CD4-positive, CD25-positive, alpha-beta regulatory T cell (primary cell): ENCODE data around the gene SSPN. TPM values are rescaled to one million over a fixed set of nuclear protein-coding genes. Genes with fewer than 3 reads are reported as not detected.

Source experiments
- ATAC-seq, 2 donors: fragments of 150-1000 bp; cut with Tn5 transposase; one replicate each; pipeline ENCODE4 v1.10.0; 2021; ENCODE audit warnings: low read depth in 2 of 2, moderate number of reproducible peaks in 2 of 2, moderate library complexity in 1 of 2
- DNase-seq, 3 donors: peaks; one replicate each; pipeline versions ENCODE4 v3.0.0 to v3.0.0-alpha.2; 2012 to 2022; ENCODE audit warnings: mixed read lengths in 1 of 3
- H3K27ac ChIP-seq: one replicate; pipeline ENCODE4 v1.7.0; 2013; ENCODE audit warnings: mild to moderate bottlenecking, low read length; ENCODE audit not compliant: insufficient read depth, poor library complexity, severe bottlenecking
- H3K27me3 ChIP-seq: one replicate; pipeline ENCODE4 v1.7.0; 2013; ENCODE audit warnings: low read length; ENCODE audit not compliant: control insufficient read depth, insufficient read depth
- H3K36me3 ChIP-seq: one replicate; pipeline ENCODE4 v1.7.0; 2013; ENCODE audit warnings: mild to moderate bottlenecking, low read length, moderate library complexity; ENCODE audit not compliant: control insufficient read depth, insufficient read depth
- H3K4me1 ChIP-seq: 2 replicates; pipeline ENCODE4 v1.7.0; 2013; ENCODE audit warnings: mild to moderate bottlenecking, low read length; ENCODE audit not compliant: insufficient read depth, control insufficient read depth, poor library complexity, severe bottlenecking
- H3K4me3 ChIP-seq: one replicate; pipeline ENCODE4 v1.7.0; 2013; ENCODE audit warnings: low read depth, mild to moderate bottlenecking, low read length, moderate library complexity
- H3K9me3 ChIP-seq, 2 experiments: 1 replicate in 1 of 2; 2 replicates in 1 of 2; pipeline ENCODE4 v1.7.0; 2013; ENCODE audit warnings: low read length in 2 of 2, mild to moderate bottlenecking in 1 of 2, moderate library complexity in 1 of 2; ENCODE audit not compliant: control insufficient read depth in 2 of 2
- H3K27ac Mint-ChIP-seq, 3 donors: one replicate each; pipeline ENCODE4 v1.8.0; 2020 to 2022; ENCODE audit warnings: mild to moderate bottlenecking in 3 of 3, mixed read lengths in 3 of 3, moderate library complexity in 2 of 3
- H3K27me3 Mint-ChIP-seq: one replicate; pipeline ENCODE4 v1.8.0; 2022; ENCODE audit warnings: mild to moderate bottlenecking, mixed read lengths
- H3K36me3 Mint-ChIP-seq: one replicate; pipeline ENCODE4 v1.8.0; 2020; ENCODE audit warnings: mixed read lengths
- H3K4me1 Mint-ChIP-seq, 4 donors: one replicate each; pipeline ENCODE4 v1.8.0; 2020 to 2022; ENCODE audit warnings: mixed read lengths in 4 of 4, mild to moderate bottlenecking in 1 of 4
- H3K4me3 Mint-ChIP-seq, 4 donors: one replicate each; pipeline ENCODE4 v1.8.0; 2020 to 2022; ENCODE audit warnings: mild to moderate bottlenecking in 4 of 4, mixed read lengths in 4 of 4, moderate library complexity in 3 of 4
- H3K9me3 Mint-ChIP-seq, 7 donors: one replicate each; pipeline ENCODE4 v1.8.0; 2020 to 2022; ENCODE audit warnings: mixed read lengths in 7 of 7, mild to moderate bottlenecking in 3 of 7, moderate library complexity in 2 of 7
- polyA plus RNA-seq, 4 donors: library from polyadenylated mRNA; unstranded; fragments of 300-500 nt; fragmentation: Illumina TruSeq; gene quantifications; one replicate each; pipeline ENCODE4 v1.2.3, GENCODE V29; 2021
- total RNA-seq: library from RNA; stranded (reverse); gene quantifications from one replicate; pipeline ENCODE4 v1.2.3, GENCODE V29; 2022

SSPN gene
- total and polyA plus RNA-seq, 5 donors from 2014 or later = not detected

DNA sequence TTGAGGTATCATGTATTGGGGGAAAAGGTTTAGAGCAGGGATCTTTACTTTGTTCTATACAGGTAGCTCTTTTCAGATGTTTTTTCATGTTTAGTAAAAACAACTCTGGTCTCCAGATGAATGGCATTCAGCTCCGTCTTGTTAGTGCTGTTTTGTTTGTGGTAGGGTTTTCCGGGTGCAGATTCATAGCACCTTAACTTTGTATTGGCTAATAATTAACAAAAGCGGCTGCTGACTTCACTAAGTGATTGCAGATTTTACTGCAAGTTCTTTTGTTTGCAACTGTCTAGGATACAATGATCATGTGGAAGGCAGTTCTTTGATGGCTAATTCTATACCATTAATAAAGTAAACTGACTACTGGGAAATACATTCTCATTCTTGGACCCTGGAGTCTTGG, 38.4 kb upstream of the SSPN start:
- Mint-ChIP-seq H3K27ac (no peak overlapping the region), H3K36me3 (no peaks in the 10 kb centered on the region), H3K4me1 (no peaks in the 10 kb centered on the region), H3K9me3 (peaks cover 0 to 8% (median 0%) of the 10 kb centered on the region in 7 donors), H3K27me3 (peaks cover 25% of the 10 kb centered on the region), H3K4me3 (no peak overlapping the region)
- no peak for ATAC-seq
- peaks cover 4% of the 10 kb centered on the region for H3K27me3 ChIP-seq
- DNase-seq = no peak
- no peaks in the 10 kb centered on the region for H3K36me3 ChIP-seq
- no peaks in the 10 kb centered on the region for H3K9me3 ChIP-seq
- no peak overlapping the region for H3K4me3 ChIP-seq
- H3K27ac ChIP-seq = no peak overlapping the region
- H3K4me1 ChIP-seq = no peaks in the 10 kb centered on the region

DNA sequence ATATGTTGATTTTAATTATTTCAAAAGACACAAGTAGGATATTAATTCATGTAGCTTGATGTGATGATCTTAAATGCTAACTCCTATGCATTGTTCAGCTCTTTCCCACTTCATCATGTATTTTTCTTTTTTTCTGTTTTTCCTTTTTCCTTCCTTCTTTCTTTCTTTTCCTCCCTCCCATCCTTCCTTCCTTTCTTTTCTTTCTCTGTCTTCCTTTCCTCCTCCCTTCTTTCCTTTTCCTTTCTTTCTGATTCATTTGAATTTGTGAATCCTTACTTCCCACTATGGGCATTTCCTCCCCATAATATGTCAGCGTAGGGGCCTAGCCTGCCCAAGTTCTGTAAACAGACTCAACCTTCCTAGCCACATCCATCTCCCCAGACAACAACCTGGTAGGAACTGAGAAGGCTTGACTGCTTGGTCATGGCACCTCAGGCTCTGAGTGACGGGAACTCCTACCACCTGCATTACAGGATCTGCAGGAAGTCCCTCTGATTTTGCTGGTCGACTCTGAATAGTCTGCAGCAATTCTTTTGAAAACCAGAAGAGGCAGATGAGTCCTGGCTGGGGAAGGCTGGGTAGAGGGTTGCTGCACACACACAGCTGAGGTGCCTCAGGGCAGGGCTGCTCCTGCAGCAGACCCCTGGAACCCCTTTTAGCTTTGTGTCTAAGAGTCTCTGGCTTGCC, 37.2 kb upstream of the SSPN start:
- H3K27me3 Mint-ChIP-seq = peaks cover 34% of the 10 kb centered on the region
- Histone ChIP-seq H3K4me3 (no peak overlapping the region), H3K4me1 (no peaks in the 10 kb centered on the region), H3K27ac (no peak overlapping the region), H3K36me3 (no peaks in the 10 kb centered on the region), H3K9me3 (no peaks in the 10 kb centered on the region), H3K27me3 (peaks cover 2% of the 10 kb centered on the region)
- DNase-seq = no peak
- H3K4me3 Mint-ChIP-seq = no peak overlapping the region
- peak overlapping the region in 1 of 3 donors; percentile 96 for H3K27ac Mint-ChIP-seq
- H3K36me3 Mint-ChIP-seq = no peaks in the 10 kb centered on the region
- H3K4me1 Mint-ChIP-seq = no peaks in the 10 kb centered on the region
- H3K9me3 Mint-ChIP-seq = peaks cover 0 to 5% (median 0%) of the 10 kb centered on the region in 7 donors
- peak in 1 of 2 donors; percentile 29 for ATAC-seq

DNA sequence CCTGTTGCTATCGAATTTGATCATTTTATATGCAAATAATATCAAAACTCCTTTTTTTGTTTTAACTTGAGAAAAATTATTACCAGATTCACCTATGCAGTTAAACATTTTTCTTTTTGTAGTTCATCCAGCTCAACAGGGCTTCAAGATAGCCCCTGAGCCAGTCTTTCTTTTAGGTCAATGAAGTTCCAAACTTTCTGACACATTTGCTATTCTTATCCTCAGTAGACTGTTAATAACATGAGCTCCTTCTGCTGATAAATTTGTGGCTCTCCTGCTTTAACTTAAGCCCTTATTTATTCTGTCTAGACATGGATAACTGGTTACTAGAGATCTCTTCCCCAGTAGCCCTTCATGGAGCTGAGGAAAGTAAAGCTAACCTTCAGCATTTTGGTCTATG, 33.2 kb upstream of the SSPN start:
- Histone ChIP-seq H3K4me1 (no peaks in the 10 kb centered on the region), H3K9me3 (no peaks in the 10 kb centered on the region), H3K36me3 (no peaks in the 10 kb centered on the region), H3K27me3 (peaks cover 9% of the 10 kb centered on the region), H3K4me3 (no peak overlapping the region), H3K27ac (no peak overlapping the region)
- no peaks in the 10 kb centered on the region for H3K36me3 Mint-ChIP-seq
- no peak overlapping the region for H3K4me3 Mint-ChIP-seq
- H3K9me3 Mint-ChIP-seq = peaks cover 0 to 5% (median 0%) of the 10 kb centered on the region in 7 donors
- ATAC-seq = no peak
- H3K4me1 Mint-ChIP-seq = no peaks in the 10 kb centered on the region
- peaks cover 38% of the 10 kb centered on the region for H3K27me3 Mint-ChIP-seq
- DNase-seq = no peak
- no peak overlapping the region for H3K27ac Mint-ChIP-seq

DNA sequence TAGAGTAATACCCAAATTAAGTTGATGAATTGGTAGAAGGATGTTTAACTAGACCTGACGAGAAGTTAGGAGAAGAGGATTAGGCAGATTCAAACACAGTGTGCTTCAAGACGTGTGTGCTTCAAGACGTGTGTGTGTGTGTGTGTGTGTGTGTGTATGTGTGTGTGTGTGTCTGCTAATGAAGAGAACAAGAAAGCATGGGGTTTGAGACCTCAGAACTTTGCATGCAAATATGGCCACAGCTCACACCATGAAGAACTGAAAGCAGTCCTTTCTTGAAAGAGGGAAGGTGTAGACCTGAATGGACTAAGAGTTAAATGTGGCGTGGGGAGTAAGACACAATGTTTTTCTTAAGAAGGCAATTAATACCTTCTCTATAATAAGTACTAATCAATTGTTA, 32.5 kb upstream of the SSPN start:
- no peak overlapping the region for H3K4me3 ChIP-seq
- H3K27ac Mint-ChIP-seq = no peak overlapping the region
- no peaks in the 10 kb centered on the region for H3K9me3 ChIP-seq
- peaks cover 0 to 5% (median 0%) of the 10 kb centered on the region in 7 donors for H3K9me3 Mint-ChIP-seq
- no peak overlapping the region for H3K4me3 Mint-ChIP-seq
- no peaks in the 10 kb centered on the region for H3K4me1 ChIP-seq
- H3K36me3 Mint-ChIP-seq = no peaks in the 10 kb centered on the region
- no peaks in the 10 kb centered on the region for H3K4me1 Mint-ChIP-seq
- peaks cover 42% of the 10 kb centered on the region for H3K27me3 Mint-ChIP-seq
- H3K36me3 ChIP-seq = no peaks in the 10 kb centered on the region
- no peak overlapping the region for H3K27ac ChIP-seq
- peaks cover 9% of the 10 kb centered on the region for H3K27me3 ChIP-seq
- no peak for DNase-seq
- no peak for ATAC-seq

DNA sequence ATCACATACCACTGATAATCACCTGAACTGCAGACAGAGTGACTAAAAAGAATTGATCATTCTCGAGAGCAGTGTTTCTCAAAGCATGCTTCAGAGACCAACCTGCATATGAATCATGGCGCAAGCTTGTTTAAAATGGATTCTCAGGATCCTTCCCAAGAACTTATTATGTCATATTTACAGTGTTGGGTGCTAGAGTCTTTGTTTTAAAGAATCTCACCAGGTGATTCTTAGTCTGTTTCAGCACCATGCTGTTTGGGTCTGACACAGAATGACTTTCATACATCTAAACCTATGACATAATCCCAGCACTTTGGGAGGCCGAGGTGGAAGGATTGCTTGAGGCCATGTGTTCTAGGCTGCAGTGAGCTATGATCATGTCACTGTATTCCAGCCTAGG, 31.3 kb upstream of the SSPN start:
- Histone ChIP-seq H3K4me1 (no peaks in the 10 kb centered on the region), H3K9me3 (no peaks in the 10 kb centered on the region), H3K27me3 (peaks cover 9% of the 10 kb centered on the region), H3K4me3 (no peak overlapping the region), H3K36me3 (no peaks in the 10 kb centered on the region), H3K27ac (no peak overlapping the region)
- no peaks in the 10 kb centered on the region for H3K4me1 Mint-ChIP-seq
- ATAC-seq = no peak
- peaks cover 32% of the 10 kb centered on the region for H3K27me3 Mint-ChIP-seq
- H3K36me3 Mint-ChIP-seq = no peaks in the 10 kb centered on the region
- H3K27ac Mint-ChIP-seq = no peak overlapping the region
- no peak overlapping the region for H3K4me3 Mint-ChIP-seq
- no peak for DNase-seq
- peaks cover 0 to 5% (median 0%) of the 10 kb centered on the region in 7 donors for H3K9me3 Mint-ChIP-seq

DNA sequence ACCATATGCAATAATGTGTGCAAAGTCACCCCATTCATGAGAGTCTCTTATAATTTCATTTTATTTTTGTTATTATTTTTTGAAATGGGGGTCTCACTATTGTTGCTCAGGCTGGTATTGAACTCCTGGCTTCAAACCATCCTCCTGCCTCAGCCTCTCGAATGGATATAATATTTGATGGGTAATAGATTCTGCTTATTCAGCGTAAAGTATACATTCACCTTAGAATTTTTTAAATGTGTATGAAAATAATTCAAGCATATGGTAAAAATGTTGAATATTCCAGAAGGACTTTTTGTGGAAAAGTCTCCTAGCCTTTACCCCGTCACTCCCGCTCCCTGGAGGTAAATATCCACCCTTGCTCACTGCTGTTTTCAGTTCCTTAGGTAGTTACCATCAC, 23.4 kb upstream of the SSPN start:
- no peak overlapping the region for H3K27ac ChIP-seq
- H3K27me3 Mint-ChIP-seq = peaks cover 20% of the 10 kb centered on the region
- DNase-seq = no peak
- H3K27ac Mint-ChIP-seq = no peak overlapping the region
- no peaks in the 10 kb centered on the region for H3K36me3 Mint-ChIP-seq
- H3K27me3 ChIP-seq = peaks cover 13% of the 10 kb centered on the region
- ATAC-seq = no peak
- no peak overlapping the region for H3K4me3 ChIP-seq
- no peaks in the 10 kb centered on the region for H3K4me1 Mint-ChIP-seq
- no peaks in the 10 kb centered on the region for H3K9me3 ChIP-seq
- no peaks in the 10 kb centered on the region for H3K36me3 ChIP-seq
- H3K9me3 Mint-ChIP-seq = peaks cover 0 to 6% (median 0%) of the 10 kb centered on the region in 7 donors
- H3K4me3 Mint-ChIP-seq = no peak overlapping the region
- H3K4me1 ChIP-seq = no peaks in the 10 kb centered on the region

DNA sequence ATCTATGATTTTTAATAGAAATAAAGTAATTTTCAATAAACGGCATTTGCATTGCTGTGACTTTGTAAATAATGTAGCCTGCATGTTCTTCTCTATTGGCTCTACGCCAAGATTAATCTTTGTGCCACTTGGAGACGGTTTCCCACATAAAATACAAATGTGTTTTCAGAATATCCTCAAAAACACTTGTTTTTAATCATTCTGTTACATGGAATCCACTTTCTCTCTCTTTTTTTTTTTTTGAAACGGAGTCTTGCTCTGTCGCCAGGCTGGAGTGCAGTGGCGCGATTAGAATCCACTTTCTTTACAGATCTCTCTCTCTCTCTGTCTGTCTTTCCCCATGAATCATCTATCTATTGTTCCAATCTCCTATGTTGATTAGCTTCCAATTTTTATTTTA, 22.8 kb upstream of the SSPN start:
- DNase-seq = no peak
- H3K4me1 ChIP-seq = no peaks in the 10 kb centered on the region
- peaks cover 0 to 6% (median 0%) of the 10 kb centered on the region in 7 donors for H3K9me3 Mint-ChIP-seq
- peaks cover 16% of the 10 kb centered on the region for H3K27me3 Mint-ChIP-seq
- no peaks in the 10 kb centered on the region for H3K36me3 ChIP-seq
- H3K9me3 ChIP-seq = no peaks in the 10 kb centered on the region
- no peaks in the 10 kb centered on the region for H3K4me1 Mint-ChIP-seq
- H3K4me3 Mint-ChIP-seq = no peak overlapping the region
- H3K36me3 Mint-ChIP-seq = no peaks in the 10 kb centered on the region
- no peak overlapping the region for H3K27ac ChIP-seq
- ATAC-seq = no peak
- H3K4me3 ChIP-seq = no peak overlapping the region
- no peak overlapping the region for H3K27ac Mint-ChIP-seq
- peaks cover 13% of the 10 kb centered on the region for H3K27me3 ChIP-seq

DNA sequence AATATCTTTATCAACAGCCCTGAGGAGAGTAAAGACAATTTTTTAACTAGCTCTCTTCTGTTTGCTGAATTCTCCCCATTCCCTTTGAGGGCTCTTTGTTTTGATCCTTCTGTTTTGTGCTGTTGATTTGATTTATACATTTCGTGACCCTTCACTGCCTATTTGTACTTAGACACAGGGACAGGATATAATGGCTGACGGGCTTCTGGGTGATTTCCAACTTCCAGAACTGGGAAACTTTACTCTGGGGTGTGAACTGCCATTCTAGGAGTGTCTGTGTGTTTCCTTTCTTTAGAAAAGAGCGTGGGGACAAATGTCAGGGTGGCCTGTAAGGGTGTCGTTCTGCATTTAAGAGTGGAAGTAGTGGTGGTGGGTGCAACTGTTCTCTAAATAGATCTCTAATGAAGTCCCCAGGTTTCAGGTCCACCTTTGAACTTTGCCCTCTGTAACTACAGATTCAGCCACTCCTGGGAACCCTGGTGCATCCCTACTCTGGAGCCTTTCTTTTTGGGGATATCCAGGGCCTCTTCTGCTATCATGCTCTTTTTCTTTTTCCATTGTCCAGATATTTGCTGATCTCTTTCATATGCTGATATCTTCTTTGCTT, 22.3 kb upstream of the SSPN start:
- H3K4me3 ChIP-seq = no peak overlapping the region
- ATAC-seq = no peak
- Mint-ChIP-seq H3K4me3 (no peak overlapping the region), H3K36me3 (no peaks in the 10 kb centered on the region), H3K4me1 (no peaks in the 10 kb centered on the region), H3K9me3 (peaks cover 0 to 6% (median 0%) of the 10 kb centered on the region in 7 donors), H3K27ac (no peak overlapping the region), H3K27me3 (peaks cover 18% of the 10 kb centered on the region)
- H3K27ac ChIP-seq = no peak overlapping the region
- no peak for DNase-seq
- peaks cover 13% of the 10 kb centered on the region for H3K27me3 ChIP-seq
- no peaks in the 10 kb centered on the region for H3K9me3 ChIP-seq
- H3K4me1 ChIP-seq = no peaks in the 10 kb centered on the region
- no peaks in the 10 kb centered on the region for H3K36me3 ChIP-seq
